ENCODE results near the gene TMEM8B. TPM values are rescaled to one million over a fixed set of nuclear protein-coding genes. Genes with fewer than 3 reads are reported as not detected.
A peak's percentile ranks its signal among the peaks of the same experiment; 100 is the strongest.

TMEM8B gene
- total RNA-seq, 1 donor from 2014 or later, result 9.0 TPM

DNA sequence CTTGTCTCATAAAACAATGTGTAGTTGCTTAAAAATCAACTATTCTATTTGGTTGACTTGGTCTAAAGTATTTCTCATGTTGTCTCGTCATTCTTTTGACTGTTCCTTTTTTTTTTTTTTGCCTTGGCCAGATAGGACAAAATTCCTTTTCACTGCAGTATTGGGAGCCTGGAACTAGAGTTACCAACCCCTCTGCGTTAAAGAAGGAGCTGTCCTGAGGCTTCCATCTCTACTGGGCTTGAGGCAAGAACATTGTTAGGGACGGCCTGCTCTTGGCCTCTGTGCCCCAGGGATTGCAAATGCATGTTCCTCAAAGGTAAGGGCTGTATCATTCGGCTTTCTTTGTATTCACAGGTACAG lies 39.0 kb upstream of the TMEM8B start:
- Mint-ChIP-seq H3K4me1 (ENCODE audit: unreplicated experiment) (peaks cover 30% of the 10 kb centered on the region), H3K27me3 (ENCODE audit: unreplicated experiment) (peaks cover 14% of the 10 kb centered on the region), H3K4me3 (ENCODE audit: unreplicated experiment) (no peak overlapping the region), H3K36me3 (ENCODE audit: low read depth, unreplicated experiment) (peaks cover 11% of the 10 kb centered on the region), H3K27ac (ENCODE audit: unreplicated experiment) (no peak overlapping the region), H3K9me3 (ENCODE audit: unreplicated experiment) (no peaks in the 10 kb centered on the region)
- TF ChIP-seq, protein P1, sequence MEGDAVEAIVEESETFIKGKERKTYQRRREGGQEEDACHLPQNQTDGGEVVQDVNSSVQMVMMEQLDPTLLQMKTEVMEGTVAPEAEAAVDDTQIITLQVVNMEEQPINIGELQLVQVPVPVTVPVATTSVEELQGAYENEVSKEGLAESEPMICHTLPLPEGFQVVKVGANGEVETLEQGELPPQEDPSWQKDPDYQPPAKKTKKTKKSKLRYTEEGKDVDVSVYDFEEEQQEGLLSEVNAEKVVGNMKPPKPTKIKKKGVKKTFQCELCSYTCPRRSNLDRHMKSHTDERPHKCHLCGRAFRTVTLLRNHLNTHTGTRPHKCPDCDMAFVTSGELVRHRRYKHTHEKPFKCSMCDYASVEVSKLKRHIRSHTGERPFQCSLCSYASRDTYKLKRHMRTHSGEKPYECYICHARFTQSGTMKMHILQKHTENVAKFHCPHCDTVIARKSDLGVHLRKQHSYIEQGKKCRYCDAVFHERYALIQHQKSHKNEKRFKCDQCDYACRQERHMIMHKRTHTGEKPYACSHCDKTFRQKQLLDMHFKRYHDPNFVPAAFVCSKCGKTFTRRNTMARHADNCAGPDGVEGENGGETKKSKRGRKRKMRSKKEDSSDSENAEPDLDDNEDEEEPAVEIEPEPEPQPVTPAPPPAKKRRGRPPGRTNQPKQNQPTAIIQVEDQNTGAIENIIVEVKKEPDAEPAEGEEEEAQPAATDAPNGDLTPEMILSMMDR (IDR thresholded peaks at IDR 0.05; ENCODE audit: unreplicated experiment), result no peak
- DNase-seq (ENCODE audit: low spot score), result no peak

GRCh38 chr9:35790385-35791296 lies 38.4 kb upstream of the TMEM8B start:
- TF ChIP-seq, protein P1 (IDR thresholded peaks at IDR 0.05; ENCODE audit: unreplicated experiment), result peak; percentile 85
- peaks cover 37% of the 10 kb centered on the region for H3K4me1 Mint-ChIP-seq (ENCODE audit: unreplicated experiment)
- H3K9me3 Mint-ChIP-seq (ENCODE audit: unreplicated experiment), result no peaks in the 10 kb centered on the region
- H3K27ac Mint-ChIP-seq (ENCODE audit: unreplicated experiment), result peak overlapping the region; percentile 83
- peak; percentile 72 for DNase-seq (ENCODE audit: low spot score)
- peak overlapping the region; percentile 86 for H3K4me3 Mint-ChIP-seq (ENCODE audit: unreplicated experiment)
- H3K36me3 Mint-ChIP-seq (ENCODE audit: low read depth, unreplicated experiment), result peaks cover 11% of the 10 kb centered on the region
- H3K27me3 Mint-ChIP-seq (ENCODE audit: unreplicated experiment), result peaks cover 14% of the 10 kb centered on the region

- TF ChIP-seq, protein P1 (IDR thresholded peaks at IDR 0.05; ENCODE audit: unreplicated experiment), result no peak
- H3K4me3 Mint-ChIP-seq (ENCODE audit: unreplicated experiment), result peak within 1 kb of the TSS; percentile 86
- peak; percentile 31 for DNase-seq (ENCODE audit: low spot score)
- H3K27ac Mint-ChIP-seq (ENCODE audit: unreplicated experiment), result peak within 1 kb of the TSS; percentile 83
- H3K9me3 Mint-ChIP-seq (ENCODE audit: unreplicated experiment), result no peaks in the 10 kb centered on the region
- H3K27me3 Mint-ChIP-seq (ENCODE audit: unreplicated experiment), result peaks cover 12% of the 10 kb centered on the region
- H3K36me3 Mint-ChIP-seq (ENCODE audit: low read depth, unreplicated experiment), result peaks cover 8% of the 10 kb centered on the region
- H3K4me1 Mint-ChIP-seq (ENCODE audit: unreplicated experiment), result peaks cover 37% of the 10 kb centered on the region
Measured at GRCh38 chr9:35791297-35791921, 37.6 kb upstream of the TMEM8B start, which contains the start of gene NPR2. Gene NPR2, plus strand, starts transcription at chr9:35791591. Its CDS starts 818 bp downstream, at chr9:35792409.

DNA sequence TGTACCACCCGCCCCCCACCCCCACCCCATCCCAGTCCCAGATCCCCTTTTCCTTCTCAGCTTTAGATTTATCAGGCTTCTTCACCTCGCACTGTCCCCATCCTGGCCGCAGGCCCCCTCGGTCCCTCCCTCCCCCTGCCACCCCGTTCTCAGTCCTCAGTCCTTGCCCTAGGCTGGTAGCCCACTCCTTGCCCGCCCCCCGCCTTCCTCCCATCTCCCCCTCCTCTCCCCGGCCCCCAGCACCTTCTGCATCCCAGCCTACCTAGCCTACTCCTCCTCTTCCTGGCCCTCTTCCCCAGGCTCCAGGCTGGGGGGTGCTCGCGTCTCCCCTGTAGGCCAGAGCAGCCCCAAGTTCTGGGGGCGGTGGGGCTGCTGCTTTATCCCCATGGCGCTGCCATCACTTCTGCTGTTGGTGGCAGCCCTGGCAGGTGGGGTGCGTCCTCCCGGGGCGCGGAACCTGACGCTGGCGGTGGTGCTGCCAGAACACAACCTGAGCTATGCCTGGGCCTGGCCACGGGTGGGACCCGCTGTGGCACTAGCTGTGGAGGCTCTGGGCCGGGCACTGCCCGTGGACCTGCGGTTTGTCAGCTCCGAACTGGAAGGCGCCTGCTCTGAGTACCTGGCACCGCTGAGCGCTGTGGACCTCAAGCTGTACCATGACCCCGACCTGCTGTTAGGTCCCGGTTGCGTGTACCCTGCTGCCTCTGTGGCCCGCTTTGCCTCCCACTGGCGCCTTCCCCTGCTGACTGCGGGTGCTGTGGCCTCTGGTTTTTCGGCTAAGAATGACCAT lies 36.8 kb upstream of the TMEM8B start:
- Mint-ChIP-seq H3K4me1 (ENCODE audit: unreplicated experiment) (peaks cover 37% of the 10 kb centered on the region), H3K4me3 (ENCODE audit: unreplicated experiment) (no peak overlapping the region)

More for the DNA sequence above, 36.8 kb upstream of the TMEM8B start:
- Mint-ChIP-seq H3K27me3 (ENCODE audit: unreplicated experiment) (peaks cover 12% of the 10 kb centered on the region), H3K36me3 (ENCODE audit: low read depth, unreplicated experiment) (peaks cover 5% of the 10 kb centered on the region), H3K27ac (ENCODE audit: unreplicated experiment) (no peak overlapping the region), H3K9me3 (ENCODE audit: unreplicated experiment) (no peaks in the 10 kb centered on the region)
- TF ChIP-seq, protein P1 (IDR thresholded peaks at IDR 0.05; ENCODE audit: unreplicated experiment), result no peak
- DNase-seq (ENCODE audit: low spot score), result no peak
